H9 (cell line): ENCODE results near the gene PVR. TPM values are rescaled to one million over a fixed set of nuclear protein-coding genes. Genes with fewer than 3 reads are reported as not detected.
A peak's percentile ranks its signal among the peaks of the same experiment; 100 is the strongest.

ENCODE experiments used
- DNase-seq: peaks from one replicate; pipeline ENCODE4 v3.0.0-alpha.2; 2017
- H2AFZ ChIP-seq: one replicate; pipeline ENCODE4 v1.6.1; 2013; ENCODE audit warnings: mild to moderate bottlenecking, low read length, control low read depth, moderate library complexity
- H2AK5ac ChIP-seq: 2 replicates; pipeline ENCODE4 v1.6.1; 2013; ENCODE audit warnings: low read length, control low read depth, mixed read lengths; ENCODE audit not compliant: insufficient read length
- H2BK120ac ChIP-seq: one replicate; pipeline ENCODE4 v1.6.1; 2013; ENCODE audit warnings: low read depth, mild to moderate bottlenecking, low read length, control low read depth, inconsistent platforms; ENCODE audit not compliant: poor library complexity, severe bottlenecking
- H2BK12ac ChIP-seq: 2 replicates; pipeline ENCODE4 v1.6.1; 2013; ENCODE audit warnings: low read length, control low read depth, mixed read lengths, low read depth; ENCODE audit not compliant: insufficient read length
- H2BK15ac ChIP-seq: 2 replicates; pipeline ENCODE4 v1.6.1; 2013; ENCODE audit warnings: low read depth, low read length, control low read depth
- H2BK20ac ChIP-seq: one replicate; pipeline ENCODE4 v1.6.1; 2013; ENCODE audit warnings: low read depth, mild to moderate bottlenecking, low read length, control low read depth, inconsistent platforms; ENCODE audit not compliant: poor library complexity, severe bottlenecking
- H2BK5ac ChIP-seq: 2 replicates; pipeline ENCODE4 v1.6.1; 2013; ENCODE audit warnings: low read length, control low read depth, mixed read lengths; ENCODE audit not compliant: insufficient read length
- H3K14ac ChIP-seq: 2 replicates; pipeline ENCODE4 v1.6.1; 2013; ENCODE audit warnings: low read length, control low read depth; ENCODE audit not compliant: insufficient read depth
- H3K18ac ChIP-seq: 2 replicates; pipeline ENCODE4 v1.6.1; 2013; ENCODE audit warnings: low read depth, mild to moderate bottlenecking, mixed read lengths, low read length, control low read depth; ENCODE audit not compliant: insufficient read length
- H3K23ac ChIP-seq: 2 replicates; pipeline ENCODE4 v1.6.1; 2013; ENCODE audit warnings: low read length, control low read depth, mixed read lengths, low read depth; ENCODE audit not compliant: insufficient read length
- H3K23me2 ChIP-seq: 2 replicates; pipeline ENCODE4 v1.6.1; 2013; ENCODE audit warnings: low read depth, mild to moderate bottlenecking, mixed read lengths, low read length, control low read depth; ENCODE audit not compliant: insufficient read length, poor library complexity, severe bottlenecking
- H3K27ac ChIP-seq: 2 replicates; pipeline ENCODE4 v1.5.1; 2013; ENCODE audit warnings: low read length, control low read depth, mixed read lengths, low read depth; ENCODE audit not compliant: insufficient read length
- H3K27me3 ChIP-seq: 2 replicates; pipeline ENCODE4 v1.6.1; 2013; ENCODE audit warnings: low read length, control low read depth, inconsistent platforms; ENCODE audit not compliant: insufficient read depth
- H3K4ac ChIP-seq: 2 replicates; pipeline ENCODE4 v1.6.1; 2013; ENCODE audit warnings: low read depth, mild to moderate bottlenecking, control low read depth, inconsistent platforms, low read length, moderate library complexity
- H3K4me1 ChIP-seq: 2 replicates; pipeline ENCODE4 v1.6.1; 2013; ENCODE audit warnings: low read length, control low read depth, inconsistent platforms; ENCODE audit not compliant: insufficient read depth
- H3K4me2 ChIP-seq: 2 replicates; pipeline ENCODE4 v1.6.1; 2013; ENCODE audit warnings: low read length, control low read depth, mixed read lengths; ENCODE audit not compliant: insufficient read length, insufficient read depth
- H3K56ac ChIP-seq: 2 replicates; pipeline ENCODE4 v1.6.1; 2013; ENCODE audit warnings: low read depth, mild to moderate bottlenecking, mixed read lengths, low read length, control low read depth; ENCODE audit not compliant: insufficient read length
- H3K79me1 ChIP-seq: 2 replicates; pipeline ENCODE4 v1.6.1; 2013; ENCODE audit warnings: low read depth, mild to moderate bottlenecking, moderate library complexity, low read length, control low read depth, inconsistent platforms; ENCODE audit not compliant: insufficient read depth, poor library complexity, severe bottlenecking
- H3K79me2 ChIP-seq: 2 replicates; pipeline ENCODE4 v1.6.1; 2013; ENCODE audit warnings: low read length, control low read depth, inconsistent platforms; ENCODE audit not compliant: insufficient read depth
- H3K9ac ChIP-seq: 2 replicates; pipeline ENCODE4 v1.6.1; 2013; ENCODE audit warnings: low read length, control low read depth, mixed read lengths; ENCODE audit not compliant: insufficient read length; ENCODE audit errors: extremely low read depth
- H3K9me3 ChIP-seq: one replicate; pipeline ENCODE4 v1.6.1; 2013; ENCODE audit warnings: low read depth, low read length, inconsistent platforms; ENCODE audit not compliant: control insufficient read depth
- H3T11ph ChIP-seq: one replicate; pipeline ENCODE4 v1.6.1; 2013; ENCODE audit warnings: mild to moderate bottlenecking, low read length, control low read depth, inconsistent platforms
- H4K20me1 ChIP-seq: one replicate; pipeline ENCODE4 v1.6.1; 2013; ENCODE audit not compliant: control insufficient read depth, insufficient read length, insufficient read depth
- H4K5ac ChIP-seq: 2 replicates; pipeline ENCODE4 v1.6.1; 2013; ENCODE audit warnings: low read depth, mild to moderate bottlenecking, mixed read lengths, low read length, control low read depth; ENCODE audit not compliant: insufficient read length
- H4K8ac ChIP-seq: replicated peaks from 2 replicates; pipeline ENCODE4 v1.6.1; 2013; ENCODE audit warnings: low read length, control low read depth, mixed read lengths, low read depth; ENCODE audit not compliant: insufficient read length
- H4K91ac ChIP-seq: 2 replicates; pipeline ENCODE4 v1.6.1; 2013; ENCODE audit warnings: low read depth, mild to moderate bottlenecking, moderate library complexity, mixed read lengths, low read length, control low read depth; ENCODE audit not compliant: insufficient read length
- H3K27ac Mint-ChIP-seq, 3 experiments: 2 replicates in 2 of 3; 3 replicates in 1 of 3; pipeline ENCODE4 v1.8.0; 2020 to 2021; ENCODE audit warnings: mixed read lengths in 3 of 3, mild to moderate bottlenecking in 1 of 3, moderate library complexity in 1 of 3
- H3K27me3 Mint-ChIP-seq: 2 replicates; pipeline ENCODE4 v1.8.0; 2021; ENCODE audit warnings: low read depth, mild to moderate bottlenecking, moderate library complexity, mixed read lengths
- H3K36me3 Mint-ChIP-seq, 3 experiments: 2 replicates in 2 of 3; 3 replicates in 1 of 3; pipeline ENCODE4 v1.8.0; 2020 to 2021; ENCODE audit warnings: low read depth in 3 of 3, mixed read lengths in 3 of 3; ENCODE audit not compliant: insufficient read depth in 1 of 3
- H3K4me1 Mint-ChIP-seq, 2 experiments: 2 replicates each; pipeline ENCODE4 v1.8.0; 2020; ENCODE audit warnings: mixed read lengths in 2 of 2
- H3K4me3 Mint-ChIP-seq, 2 experiments: 2 replicates in 1 of 2; 3 replicates in 1 of 2; pipeline ENCODE4 v1.8.0; 2020 to 2021; ENCODE audit warnings: mild to moderate bottlenecking in 2 of 2, mixed read lengths in 2 of 2, moderate library complexity in 1 of 2
- H3K9me3 Mint-ChIP-seq, 2 experiments: 2 replicates in 1 of 2; 3 replicates in 1 of 2; pipeline ENCODE4 v1.8.0; 2020; ENCODE audit warnings: mild to moderate bottlenecking in 2 of 2, mixed read lengths in 2 of 2, moderate library complexity in 1 of 2
- CTCF ChIP-seq: fragments of 200-600 bp; sonication (generic); conservative IDR thresholded peaks from 3 replicates; pipeline ENCODE4 v1.8.0; 2021; ENCODE audit warnings: antibody characterized with exemption, mild to moderate bottlenecking
- WGBS: extraction: QIAGEN DNeasy Blood & Tissue Kit; methylation state at CpG from one replicate; pipeline ENCODE4 v1.1.7; 2013; ENCODE audit warnings: missing lambda C conversion rate, low lambda C conversion rate, mixed read lengths; ENCODE audit not compliant: insufficient read length; ENCODE audit errors: extremely low coverage; 5-methylcytosine and 5-hydroxymethylcytosine counted together
- total RNA-seq: library from RNA; stranded (reverse); gene quantifications from 2 replicates; pipeline ENCODE4 v1.2.1, GENCODE V29; 2021

The PVR gene
- total RNA-seq, 1 experiment from 2014 or later = 29.2 TPM

DNA sequence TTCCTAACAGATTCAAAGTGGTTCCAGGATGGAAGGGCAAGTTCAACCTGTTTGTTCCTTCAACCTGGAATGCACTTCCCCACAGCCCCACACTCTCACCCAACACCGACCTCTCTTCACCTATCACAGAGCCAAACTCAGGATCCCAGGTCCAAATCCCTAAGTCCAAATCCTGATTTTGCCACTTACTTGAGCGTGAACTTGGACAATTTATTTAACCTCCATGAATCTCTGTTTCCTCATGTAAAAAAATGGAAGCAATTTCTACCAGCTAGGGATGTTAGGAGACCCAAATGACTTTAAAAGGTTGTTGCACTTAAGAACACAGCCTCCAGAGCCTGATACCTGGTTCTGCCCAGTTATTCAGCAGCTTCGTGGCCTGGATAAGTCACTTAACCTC is 35.8 kb upstream of the PVR start:
- Histone ChIP-seq H3K23me2 (no peaks in the 10 kb centered on the region), H3K9me3 (no peaks in the 10 kb centered on the region), H3K14ac (no peak overlapping the region), H3K9ac (no peak overlapping the region), H2BK15ac (no peak overlapping the region), H3K18ac (no peak overlapping the region), H3T11ph (no peak overlapping the region), H3K23ac (no peak overlapping the region), H2BK5ac (no peak overlapping the region), H3K27me3 (no peaks in the 10 kb centered on the region), H4K8ac (no peak overlapping the region), H2BK20ac (no peak overlapping the region), H3K27ac (no peak overlapping the region), H2BK120ac (no peak overlapping the region), H3K79me1 (no peaks in the 10 kb centered on the region), H3K4ac (no peak overlapping the region), H4K20me1 (no peaks in the 10 kb centered on the region), H2AK5ac (no peak overlapping the region), H3K56ac (no peak overlapping the region), H4K91ac (no peak overlapping the region), H3K4me2 (no peak overlapping the region), H2BK12ac (no peak overlapping the region), H4K5ac (no peak overlapping the region), H3K4me1 (peaks cover 4% of the 10 kb centered on the region; the same call in 1 of the 2 replicates), H2AFZ (no peak overlapping the region), H3K79me2 (no peaks in the 10 kb centered on the region)
- H3K4me1 Mint-ChIP-seq = peaks cover 30 to 32% of the 10 kb centered on the region in 2 experiments
- no peak overlapping the region for H3K4me3 Mint-ChIP-seq
- peak overlapping the region in 1 of 3 experiments; percentile 26; a peak in 1 of 7 replicates for H3K27ac Mint-ChIP-seq
- DNase-seq = no peak
- H3K27me3 Mint-ChIP-seq = no peaks in the 10 kb centered on the region; the same call in 1 of the 2 replicates
- WGBS = no CpG with 5 or more reads among the region's 3 CpGs
- no peaks in the 10 kb centered on the region; a peak in 1 of 5 replicates for H3K9me3 Mint-ChIP-seq
- TF ChIP-seq CTCF = no peak
- H3K36me3 Mint-ChIP-seq = peaks cover 0 to 4% (median 2%) of the 10 kb centered on the region in 3 experiments; a peak in 2 of 7 replicates
